H1 (cell line): ENCODE data around the gene CKM. TPM values are rescaled to one million over a fixed set of nuclear protein-coding genes. Genes with fewer than 3 reads are reported as not detected.

Experiments
- CTCF ChIA-PET: fragments of 300-600 bp; sonication (Branson Sonifier 250); formaldehyde crosslinking; loops from one replicate; lab custom pipeline; 2021; ENCODE audit not compliant: partially characterized antibody; lab: Charles Lee
- POLR2A ChIA-PET: fragments of 300-600 bp; sonication (Branson Sonifier 250); formaldehyde crosslinking; loops from one replicate; lab custom pipeline; 2021; ENCODE audit warnings: inconsistent platforms; ENCODE audit not compliant: partially characterized antibody; lab: Charles Lee
- DNase-seq, 2 experiments: peaks; one replicate each; pipeline versions ENCODE4 v3.0.0 to v3.0.0-alpha.2; 2010 to 2022; ENCODE audit warnings: low spot score in 2 of 2, low read depth in 1 of 2, mixed read lengths in 1 of 2
- FAIRE-seq: peaks from 2 replicates; lab custom pipeline; 2011; peaks lifted over from hg19 to GRCh38; lab: Jason Lieb, UNC
- H2AFZ ChIP-seq: 2 replicates; pipeline ENCODE4 v1.8.1; 2012; ENCODE audit warnings: low read length, inconsistent platforms
- H2AK5ac ChIP-seq: 2 replicates; pipeline ENCODE4 v1.6.1; 2013; ENCODE audit warnings: low read depth, low read length
- H2BK120ac ChIP-seq: replicated peaks from 2 replicates; pipeline ENCODE3; 2013; ENCODE audit warnings: low read depth, low read length, inconsistent platforms
- H2BK12ac ChIP-seq: 2 replicates; pipeline ENCODE4 v1.6.1; 2013; ENCODE audit warnings: low read depth, low read length
- H2BK15ac ChIP-seq: 2 replicates; pipeline ENCODE4 v1.6.1; 2013; ENCODE audit warnings: low read length
- H2BK20ac ChIP-seq: 2 replicates; pipeline ENCODE4 v1.6.1; 2013; ENCODE audit warnings: low read length
- H2BK5ac ChIP-seq: 2 replicates; pipeline ENCODE4 v1.6.1; 2013; ENCODE audit warnings: low read depth, low read length
- H3K14ac ChIP-seq: 2 replicates; pipeline ENCODE4 v1.6.1; 2013; ENCODE audit warnings: inconsistent platforms; ENCODE audit not compliant: insufficient read length
- H3K18ac ChIP-seq: 2 replicates; pipeline ENCODE4 v1.6.1; 2013; ENCODE audit warnings: low read length; ENCODE audit errors: extremely low read depth
- H3K23ac ChIP-seq: 2 replicates; pipeline ENCODE4 v1.6.1; 2013; ENCODE audit warnings: inconsistent platforms; ENCODE audit not compliant: insufficient read length
- H3K23me2 ChIP-seq: 2 replicates; pipeline ENCODE4 v1.6.1; 2013; ENCODE audit warnings: low read depth, low read length
- H3K27ac ChIP-seq: 2 replicates; pipeline ENCODE4 v1.6.1; 2011; ENCODE audit warnings: low read depth, low read length, inconsistent platforms
- H3K27me3 ChIP-seq, 4 experiments: replicated peaks in 1 of 4; 1 replicate in 1 of 4; 2 replicates in 3 of 4; pipeline versions ENCODE4 v1.6.1 to v1.8.1; 2011 to 2013; ENCODE audit warnings: low read length in 3 of 4, mild to moderate bottlenecking in 3 of 4, inconsistent platforms in 2 of 4, mixed read lengths in 2 of 4, moderate library complexity in 1 of 4; ENCODE audit not compliant: control insufficient read depth in 3 of 4, insufficient read depth in 3 of 4; ENCODE audit errors: extremely low read depth in 1 of 4
- H3K36me3 ChIP-seq, 4 experiments: 2 replicates each; pipeline versions ENCODE4 v1.6.1 to v1.8.1; 2011 to 2013; ENCODE audit warnings: mild to moderate bottlenecking in 4 of 4, low read length in 3 of 4, moderate library complexity in 2 of 4, control low read depth in 1 of 4, inconsistent platforms in 1 of 4; ENCODE audit not compliant: insufficient read depth in 4 of 4, control insufficient read depth in 2 of 4
- H3K4ac ChIP-seq: replicated peaks from 2 replicates; pipeline ENCODE3; 2013; ENCODE audit warnings: low read length, low read depth, mixed read lengths, inconsistent platforms; ENCODE audit not compliant: insufficient read length
- H3K4me1 ChIP-seq, 4 experiments: replicated peaks in 1 of 4; 1 replicate in 1 of 4; 2 replicates in 3 of 4; pipeline versions ENCODE4 v1.6.1 to v1.8.1; 2011 to 2013; ENCODE audit warnings: low read length in 3 of 4, inconsistent platforms in 2 of 4, mixed read lengths in 1 of 4; ENCODE audit not compliant: insufficient read depth in 4 of 4, control insufficient read depth in 3 of 4
- H3K4me2 ChIP-seq, 2 experiments: 2 replicates each; pipeline versions ENCODE4 v1.6.1 to v1.8.1; 2011 to 2013; ENCODE audit warnings: low read depth in 2 of 2, low read length in 2 of 2, control low read depth in 1 of 2, inconsistent platforms in 1 of 2, mild to moderate bottlenecking in 1 of 2; ENCODE audit not compliant: insufficient read depth in 1 of 2
- H3K4me3 ChIP-seq, 4 experiments: fragments of 200-600, 300-600 bp in 1 of 4; sonication (generic), shearing (Covaris generic), sonication (Bioruptor Twin) in 1 of 4; 2 replicates each; pipeline versions ENCODE4 v1.5.1 to v1.8.1; 2011 to 2016; ENCODE audit warnings: low read length in 4 of 4, low read depth in 3 of 4, control low read depth in 2 of 4, inconsistent platforms in 2 of 4, mild to moderate bottlenecking in 2 of 4, mixed read lengths in 1 of 4, moderate library complexity in 1 of 4; ENCODE audit not compliant: insufficient read depth in 2 of 4; ENCODE audit errors: extremely low read depth in 1 of 4
- H3K56ac ChIP-seq: replicated peaks from 2 replicates; pipeline ENCODE3; 2013; ENCODE audit warnings: low read depth, mild to moderate bottlenecking, mixed read lengths, low read length, inconsistent platforms; ENCODE audit not compliant: insufficient read length
- H3K79me1 ChIP-seq: 2 replicates; pipeline ENCODE4 v1.6.1; 2013; ENCODE audit warnings: low read depth, low read length, control low read depth
- H3K79me2 ChIP-seq, 2 experiments: 2 replicates each; pipeline versions ENCODE4 v1.6.1 to v1.8.1; 2012 to 2013; ENCODE audit warnings: low read length in 2 of 2, mild to moderate bottlenecking in 2 of 2, inconsistent platforms in 1 of 2; ENCODE audit not compliant: insufficient read depth in 2 of 2, control insufficient read depth in 1 of 2
- H3K9ac ChIP-seq, 4 experiments: replicated peaks in 1 of 4; 1 replicate in 1 of 4; 2 replicates in 3 of 4; pipeline versions ENCODE4 v1.6.1 to v1.8.1; 2011 to 2013; ENCODE audit warnings: low read depth in 3 of 4, low read length in 3 of 4, control low read depth in 2 of 4, mild to moderate bottlenecking in 2 of 4, moderate library complexity in 2 of 4, inconsistent platforms in 1 of 4; ENCODE audit errors: extremely low read depth in 1 of 4
- H3K9me3 ChIP-seq, 2 experiments: 2 replicates each; pipeline versions ENCODE4 v1.6.1 to v1.8.1; 2012 to 2013; ENCODE audit warnings: mild to moderate bottlenecking in 2 of 2, moderate library complexity in 2 of 2, control low read depth in 1 of 2, inconsistent platforms in 1 of 2, low read depth in 1 of 2, low read length in 1 of 2, mixed read lengths in 1 of 2; ENCODE audit not compliant: insufficient read depth in 2 of 2
- H4K20me1 ChIP-seq, 2 experiments: replicated peaks in 1 of 2; 2 replicates each; pipeline versions ENCODE3 to v1.8.1; 2011 to 2013; ENCODE audit warnings: inconsistent platforms in 2 of 2, low read length in 2 of 2, mild to moderate bottlenecking in 1 of 2; ENCODE audit not compliant: insufficient read depth in 2 of 2, control insufficient read depth in 1 of 2
- H4K5ac ChIP-seq: 2 replicates; pipeline ENCODE4 v1.6.1; 2013; ENCODE audit warnings: low read length, low read depth, mixed read lengths, inconsistent platforms; ENCODE audit not compliant: insufficient read length
- H4K8ac ChIP-seq: 2 replicates; pipeline ENCODE4 v1.8.0; 2013; ENCODE audit warnings: mild to moderate bottlenecking, moderate library complexity, low read length, inconsistent platforms; ENCODE audit not compliant: insufficient read depth; ENCODE audit errors: extremely low read depth
- H4K91ac ChIP-seq: replicated peaks from 2 replicates; pipeline ENCODE3; 2013; ENCODE audit warnings: low read length, mixed read lengths, inconsistent platforms; ENCODE audit not compliant: insufficient read length
- ATF2 ChIP-seq: IDR thresholded peaks from 2 replicates; pipeline ENCODE4 v1.6.1; 2012; ENCODE audit warnings: low read length, inconsistent platforms
- E2F6 ChIP-seq: IDR thresholded peaks from 2 replicates; pipeline ENCODE4 v1.6.1; 2012; ENCODE audit warnings: inconsistent platforms
- EZH2 ChIP-seq: fragments of 200-600 bp; sonication (generic); IDR thresholded peaks from 2 replicates; pipeline ENCODE4 v1.7.1; 2012; ENCODE audit warnings: low read depth, mild to moderate bottlenecking, moderate library complexity, low read length, inconsistent platforms; ENCODE audit not compliant: severe bottlenecking
- JUND ChIP-seq: IDR thresholded peaks from 2 replicates; pipeline ENCODE4 v1.6.1; 2011; ENCODE audit warnings: mild to moderate bottlenecking, improper control_type of control experiment, low read length
- RBBP5 ChIP-seq: IDR thresholded peaks from 2 replicates; pipeline ENCODE4 v1.7.1; 2012; ENCODE audit warnings: low read depth, mild to moderate bottlenecking, inconsistent platforms, low read length, moderate library complexity, borderline replicate concordance
- RFX5 ChIP-seq: IDR thresholded peaks from 2 replicates; pipeline ENCODE4 v1.6.1; 2011; ENCODE audit warnings: low read depth, low read length, improper control_type of control experiment, borderline replicate concordance
- SRF ChIP-seq: IDR thresholded peaks from 2 replicates; pipeline ENCODE4 v1.6.1; 2011; ENCODE audit warnings: mild to moderate bottlenecking, low read depth, low read length, moderate library complexity
- TCF12 ChIP-seq: IDR thresholded peaks from 2 replicates; pipeline ENCODE4 v1.6.1; 2011; ENCODE audit warnings: low read depth, mild to moderate bottlenecking, low read length
- USF2 ChIP-seq: IDR thresholded peaks from 2 replicates; pipeline ENCODE4 v1.6.1; 2011; ENCODE audit warnings: low read length, improper control_type of control experiment
- WGBS, 2 experiments: shearing (Covaris generic) in 1 of 2; methylation state at CpG; one replicate each; pipeline versions ENCODE4 v1.1.6 to v1.1.7; 2013 to 2015; ENCODE audit warnings: low lambda C conversion rate in 2 of 2, mixed read lengths in 2 of 2, inconsistent platforms in 1 of 2, low coverage in 1 of 2, missing lambda C conversion rate in 1 of 2; ENCODE audit not compliant: insufficient replicate concordance in 2 of 2, insufficient coverage in 1 of 2, insufficient read length in 1 of 2; ENCODE audit errors: extremely low coverage in 1 of 2, missing lambda C conversion rate in 1 of 2; 5-methylcytosine and 5-hydroxymethylcytosine counted together
- polyA plus RNA-seq, 7 experiments: library from polyadenylated mRNA; depleted of rRNA in 3 of 7; stranded (reverse) in 5 of 7; unstranded in 2 of 7; fragments of >200 nt in 5 of 7; fragments of 200-250 nt in 2 of 7; gene quantifications; 1 replicate in 5 of 7; 2 replicates in 1 of 7; 4 replicates in 1 of 7; pipeline versions ENCODE4 v1.2.1 to v1.2.3, GENCODE V29; 2011 to 2013; ENCODE audit warnings: missing spikeins in 2 of 7, mixed read lengths in 2 of 7
- total RNA-seq: library from RNA; stranded (reverse); fragmentation: NEBNext Ultra II Directional; extraction: Animal tissue kit (Norgen Biotek cat#: 25700); gene quantifications from 2 replicates; pipeline ENCODE4 v1.2.1, GENCODE V29; 2021

CKM gene
- total and polyA plus RNA-seq, 2 of the 8 experiments (the other 6 are each of a cell fraction or from before 2014, with no cell fraction given), result 0.08 TPM; not detected in 1

GRCh38 chr19:45294291-45295029 lies 28.2 kb downstream of the CKM start:
- Histone ChIP-seq H3K23me2 (no peaks in the 10 kb centered on the region), H3K27me3 (no peaks in the 10 kb centered on the region; a peak in 1 of 7 replicates), H3K36me3 (peaks cover 0 to 4% (median 1%) of the 10 kb centered on the region in 4 experiments; a peak in 4 of 8 replicates), H2AK5ac (no peak overlapping the region), H2BK5ac (no peak overlapping the region), H3K14ac (no peak overlapping the region), H4K5ac (no peak overlapping the region), H3K79me1 (no peaks in the 10 kb centered on the region), H2AFZ (no peak overlapping the region), H4K91ac (no peak overlapping the region), H4K8ac (no peak overlapping the region), H4K20me1 (peaks cover 0 to 6% of the 10 kb centered on the region in 2 experiments), H3K4me1 (no peaks in the 10 kb centered on the region), H3K4ac (no peak overlapping the region), H3K18ac (no peak overlapping the region), H3K9me3 (no peaks in the 10 kb centered on the region), H3K4me3 (no peak overlapping the region), H3K56ac (no peak overlapping the region), H2BK12ac (no peak overlapping the region), H2BK120ac (no peak overlapping the region), H3K27ac (no peak overlapping the region), H3K23ac (no peak overlapping the region), H2BK20ac (no peak overlapping the region), H3K4me2 (no peak overlapping the region), H2BK15ac (no peak overlapping the region), H3K9ac (no peak overlapping the region; a peak in 1 of 7 replicates), H3K79me2 (no peaks in the 10 kb centered on the region)
- DNase-seq, result no peak
- no peak for TF ChIP-seq RFX5
- no peak for TF ChIP-seq JUND
- no peak for TF ChIP-seq ATF2
- TF ChIP-seq USF2, result no peak
- no peak for TF ChIP-seq SRF
- no peak for TF ChIP-seq E2F6
- TF ChIP-seq EZH2, result no peak
- no peak for TF ChIP-seq RBBP5
- TF ChIP-seq TCF12, result no peak
- ChIA-PET CTCF (interaction anchor here (1.4 to 1.7 kb wide), 3 partner anchors 10 to 94 kb away, joined by 3 to 6 read pairs (median 5); no protein-coding TSS in a partner anchor), POLR2A (no interaction called here)
- 90% methylated on average over 12 of the region's 12 CpGs; no CpG with 5 or more reads in 1 of the 2 experiments for WGBS, 2 experiments
- no peak for FAIRE-seq
